Upper lobe of right lung (tissue), 1 donor: ENCODE measurements around the gene PLA2G12A. TPM values are rescaled to one million over a fixed set of nuclear protein-coding genes. Genes with fewer than 3 reads are reported as not detected.

Experiments used
- ATAC-seq: fragments of 200-7000 bp; cut with Tn5 transposase; one replicate; pipeline ENCODE4 v1.9.1; 2020; ENCODE audit warnings: mild to moderate bottlenecking, moderate library complexity
- DNase-seq: peaks from one replicate; pipeline ENCODE4 v3.0.0-alpha.2; 2020
- H3K27ac ChIP-seq: fragments of 200-600 bp; one replicate; pipeline ENCODE4 v1.8.0; 2022
- H3K27me3 ChIP-seq: fragments of 200-600 bp; one replicate; pipeline ENCODE4 v1.8.0; 2022; ENCODE audit warnings: mild to moderate bottlenecking
- H3K36me3 ChIP-seq: fragments of 200-600 bp; one replicate; pipeline ENCODE4 v1.8.0; 2022
- H3K4me1 ChIP-seq: fragments of 200-600 bp; one replicate; pipeline ENCODE4 v1.8.0; 2022
- H3K4me3 ChIP-seq: fragments of 200-600 bp; one replicate; pipeline ENCODE4 v1.8.0; 2022; ENCODE audit warnings: mild to moderate bottlenecking
- H3K9me3 ChIP-seq: fragments of 200-600 bp; one replicate; pipeline ENCODE4 v1.8.0; 2022
- CTCF ChIP-seq: fragments of 200-600 bp; IDR thresholded peaks from one replicate; pipeline ENCODE4 v1.8.0; 2022; ENCODE audit warnings: antibody characterized with exemption
- intact Hi-C: fragments of 100-400 bp; cut with DNase I; formaldehyde crosslinking; loops from one replicate; pipeline ENCODE4 v1.11.0; 2022
- total RNA-seq: library from RNA; stranded (reverse); fragmentation: NEBNext Ultra II Directional; extraction: Animal tissue kit (Norgen Biotek cat#: 25700); gene quantifications from one replicate; pipeline ENCODE4 v1.2.1, GENCODE V29; 2021
- donor health status: DM: no; HTN: yes; CAD: no; lungs with severe emphysema.

Gene PLA2G12A
- total RNA-seq, 1 donor from 2014 or later, result 45.7 TPM

DNA sequence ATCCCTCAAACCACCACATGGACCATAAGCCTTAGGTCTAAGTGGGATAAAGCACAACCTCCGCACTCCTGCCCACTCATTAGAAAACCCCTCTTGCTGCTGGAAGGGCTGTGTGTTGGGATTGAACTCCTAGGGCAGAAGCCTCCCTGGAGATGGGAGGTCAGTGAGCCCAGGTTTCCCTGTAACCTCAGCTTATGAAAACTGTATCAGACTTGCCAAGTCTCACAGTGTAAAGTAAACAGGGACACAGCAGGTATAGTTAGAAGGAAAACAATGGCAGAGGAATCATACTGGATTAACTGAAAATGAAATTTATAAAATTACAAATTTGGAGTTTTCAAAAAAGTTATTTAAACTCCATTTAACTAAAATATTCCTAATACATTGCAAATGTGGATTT lies 56.6 kb downstream of the PLA2G12A start:
- Histone ChIP-seq H3K4me1 (no peaks in the 10 kb centered on the region), H3K27ac (no peak overlapping the region), H3K4me3 (no peak overlapping the region), H3K9me3 (no peaks in the 10 kb centered on the region), H3K36me3 (no peaks in the 10 kb centered on the region), H3K27me3 (no peaks in the 10 kb centered on the region)
- no peak for DNase-seq
- intact Hi-C loops, result no loop called here
- ATAC-seq, result no peak
- no peak for TF ChIP-seq CTCF

DNA sequence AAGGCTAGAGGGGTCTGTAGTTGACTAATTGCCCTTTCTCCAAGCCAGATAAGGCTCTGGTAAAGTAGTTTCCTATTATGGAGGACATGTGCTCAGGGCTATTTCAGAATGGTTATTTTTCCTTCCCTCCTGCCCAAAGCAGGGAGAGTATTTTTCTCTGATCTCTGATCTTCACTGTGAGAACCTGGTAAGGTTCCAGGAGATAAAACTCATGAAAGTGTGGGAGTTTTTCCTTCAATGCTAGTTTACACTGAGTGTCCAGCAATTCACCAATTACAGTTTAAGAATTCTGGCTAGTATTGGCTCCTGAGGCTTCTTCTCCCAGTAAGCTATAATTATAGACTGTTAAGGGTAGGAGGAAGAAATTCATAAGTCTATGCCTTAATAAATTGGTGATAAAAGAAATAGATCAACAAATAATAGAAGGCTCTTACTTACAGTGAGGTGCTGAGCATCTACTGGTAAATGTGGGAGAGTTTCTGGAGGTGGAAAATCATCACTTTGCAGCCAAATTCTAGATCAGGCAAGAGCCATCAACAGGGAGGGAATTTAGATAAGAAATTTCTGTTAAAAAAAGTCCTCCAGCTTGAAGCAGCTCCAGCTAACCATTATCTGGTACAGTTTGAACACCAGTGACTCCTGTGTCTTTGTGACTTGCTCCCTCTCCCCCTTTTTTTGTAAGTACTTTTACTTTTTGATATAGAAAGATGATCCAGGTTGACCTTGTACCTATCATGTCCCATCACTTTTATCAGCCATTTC lies 57.5 kb downstream of the PLA2G12A start:
- no peak overlapping the region for H3K27ac ChIP-seq
- no peak for ATAC-seq
- no peak for DNase-seq
- intact Hi-C loops, result no loop called here
- H3K36me3 ChIP-seq, result no peaks in the 10 kb centered on the region
- H3K4me1 ChIP-seq, result no peaks in the 10 kb centered on the region
- TF ChIP-seq CTCF, result no peak
- H3K27me3 ChIP-seq, result no peaks in the 10 kb centered on the region
- no peaks in the 10 kb centered on the region for H3K9me3 ChIP-seq
- no peak overlapping the region for H3K4me3 ChIP-seq

GRCh38 chr4:109671350-109671749 lies 58.5 kb downstream of the PLA2G12A start:
- Histone ChIP-seq H3K27me3 (no peaks in the 10 kb centered on the region), H3K36me3 (no peaks in the 10 kb centered on the region), H3K4me1 (no peaks in the 10 kb centered on the region), H3K4me3 (no peak overlapping the region), H3K27ac (no peak overlapping the region), H3K9me3 (no peaks in the 10 kb centered on the region)
- intact Hi-C loops, result no loop called here
- TF ChIP-seq CTCF, result no peak
- DNase-seq, result no peak
- ATAC-seq, result no peak

- no peak for ATAC-seq
- Histone ChIP-seq H3K36me3 (no peaks in the 10 kb centered on the region), H3K27ac (no peak overlapping the region), H3K27me3 (no peaks in the 10 kb centered on the region), H3K4me3 (no peak overlapping the region), H3K4me1 (no peaks in the 10 kb centered on the region), H3K9me3 (no peaks in the 10 kb centered on the region)
- DNase-seq, result no peak
- intact Hi-C loops, result no loop called here
- no peak for TF ChIP-seq CTCF
Measured at GRCh38 chr4:109665783-109666485, 63.9 kb downstream of the PLA2G12A start.

DNA sequence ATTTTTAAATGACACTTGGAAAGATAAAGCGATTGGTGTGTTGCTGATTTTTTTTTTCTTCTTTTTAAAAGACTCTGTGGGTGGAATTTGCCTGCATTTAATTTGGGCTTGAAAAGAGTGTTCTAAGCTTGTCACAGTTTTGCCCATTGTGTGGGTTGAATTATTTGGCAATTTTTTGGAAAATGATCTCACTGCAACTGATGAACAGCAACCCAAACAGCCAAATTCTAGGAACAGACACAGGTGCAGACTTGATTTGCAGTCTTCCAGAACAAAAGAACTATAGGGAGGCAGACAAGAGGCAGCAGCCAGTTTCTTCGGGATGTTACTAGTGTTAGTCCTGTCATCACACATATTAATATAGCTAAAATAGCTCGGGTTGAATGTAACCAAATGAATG lies 67.1 kb downstream of the PLA2G12A start:
- no peak for ATAC-seq
- no peak for TF ChIP-seq CTCF
- no peak overlapping the region for H3K4me3 ChIP-seq

More for the DNA sequence above, 67.1 kb downstream of the PLA2G12A start:
- Histone ChIP-seq H3K4me1 (no peaks in the 10 kb centered on the region), H3K9me3 (no peaks in the 10 kb centered on the region), H3K27ac (no peak overlapping the region), H3K36me3 (no peaks in the 10 kb centered on the region), H3K27me3 (no peaks in the 10 kb centered on the region)
- DNase-seq, result no peak
- intact Hi-C loops, result no loop called here
